Vagina (tissue), 2 donors: ENCODE measurements around the gene PRR14.
A peak's percentile ranks its signal among the peaks of the same experiment; 100 is the strongest.

Source experiments
- POLR2AphosphoS5 ChIP-seq, 2 donors: sonication (generic); formaldehyde crosslinking; IDR thresholded peaks; one replicate each; pipeline ENCODE4 v1.9.0; 2017; ENCODE audit warnings: antibody characterized with exemption in 2 of 2, mild to moderate bottlenecking in 2 of 2, low read depth in 1 of 2; ENCODE audit not compliant: insufficient read depth in 1 of 2
- TF ChIP-seq, protein P1 (sequence below), 3 experiments: fragments of 450-650 bp in 2 of 3; fragments of 200-600 bp in 1 of 3; sonication (generic) in 1 of 3; IDR thresholded peaks; one replicate each; pipeline ENCODE4 v1.5.1; 2017 to 2019; ENCODE audit warnings: antibody characterized with exemption in 3 of 3, mild to moderate bottlenecking in 2 of 3, moderate library complexity in 2 of 3

GRCh38 chr16:30657866-30658730 lies 7.3 kb downstream of the PRR14 start, which contains the start of gene FBRS:
- TF ChIP-seq, protein P1, sequence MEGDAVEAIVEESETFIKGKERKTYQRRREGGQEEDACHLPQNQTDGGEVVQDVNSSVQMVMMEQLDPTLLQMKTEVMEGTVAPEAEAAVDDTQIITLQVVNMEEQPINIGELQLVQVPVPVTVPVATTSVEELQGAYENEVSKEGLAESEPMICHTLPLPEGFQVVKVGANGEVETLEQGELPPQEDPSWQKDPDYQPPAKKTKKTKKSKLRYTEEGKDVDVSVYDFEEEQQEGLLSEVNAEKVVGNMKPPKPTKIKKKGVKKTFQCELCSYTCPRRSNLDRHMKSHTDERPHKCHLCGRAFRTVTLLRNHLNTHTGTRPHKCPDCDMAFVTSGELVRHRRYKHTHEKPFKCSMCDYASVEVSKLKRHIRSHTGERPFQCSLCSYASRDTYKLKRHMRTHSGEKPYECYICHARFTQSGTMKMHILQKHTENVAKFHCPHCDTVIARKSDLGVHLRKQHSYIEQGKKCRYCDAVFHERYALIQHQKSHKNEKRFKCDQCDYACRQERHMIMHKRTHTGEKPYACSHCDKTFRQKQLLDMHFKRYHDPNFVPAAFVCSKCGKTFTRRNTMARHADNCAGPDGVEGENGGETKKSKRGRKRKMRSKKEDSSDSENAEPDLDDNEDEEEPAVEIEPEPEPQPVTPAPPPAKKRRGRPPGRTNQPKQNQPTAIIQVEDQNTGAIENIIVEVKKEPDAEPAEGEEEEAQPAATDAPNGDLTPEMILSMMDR (IDR thresholded peaks at IDR 0.05), result peak; percentile 43 to 69 (median 52)
- TF ChIP-seq POLR2AphosphoS5 (IDR thresholded peaks at IDR 0.05; ENCODE audit: insufficient read depth in 1 of 2, low read depth in 1 of 2), result peak; percentile 91 to 99
